ENCODE data around the gene PSME2. TPM values are rescaled to one million over a fixed set of nuclear protein-coding genes. Genes with fewer than 3 reads are reported as not detected.

The PSME2 gene
- total and polyA plus RNA-seq, 2 experiments from 2014 or later, result 75.5 to 189 TPM

GRCh38 chr14:24156840-24157239 is 10.4 kb upstream of the PSME2 start:
- H3K9me2 ChIP-seq (replicated peaks; ENCODE audit: insufficient read depth), result no peaks in the 10 kb centered on the region
- no peak overlapping the region for H3K4me3 ChIP-seq
- no peak overlapping the region for H3K4me2 ChIP-seq
- H3K9me3 ChIP-seq (ENCODE audit: low read depth), result no peaks in the 10 kb centered on the region
- 96% methylated on average over 1 of the region's 1 CpG for WGBS (ENCODE audit: low lambda C conversion rate, missing lambda C conversion rate)
- no peaks in the 10 kb centered on the region for H3K36me3 ChIP-seq (replicated peaks; ENCODE audit: insufficient read depth, low read depth)
- no peaks in the 10 kb centered on the region for H4K20me1 ChIP-seq (ENCODE audit: insufficient read depth, poor library complexity, severe bottlenecking)
- H3K4me1 ChIP-seq (ENCODE audit: insufficient read depth), result peaks cover 11% of the 10 kb centered on the region
- H3K79me2 ChIP-seq, result peaks cover 7% of the 10 kb centered on the region
- no peak overlapping the region for H2AFZ ChIP-seq
- TF ChIP-seq EZH2phosphoT487 (IDR thresholded peaks at IDR 0.05; ENCODE audit: low read depth, severe bottlenecking, unreplicated experiment), result no peak
- H3K27ac ChIP-seq, result no peak overlapping the region
- no peak for DNase-seq (ENCODE audit: low spot score)
- H3K27me3 ChIP-seq, result no peaks in the 10 kb centered on the region

- no peak for TF ChIP-seq EZH2phosphoT487 (IDR thresholded peaks at IDR 0.05; ENCODE audit: low read depth, severe bottlenecking, unreplicated experiment)
- no peak for TF ChIP-seq EZH2 (IDR thresholded peaks at IDR 0.05; ENCODE audit: borderline replicate concordance)
- TF ChIP-seq CTCF (IDR thresholded peaks at IDR 0.05; ENCODE audit: poor library complexity), result no peak
- DNase-seq (ENCODE audit: low spot score), result no peak
- H3K4me2 ChIP-seq, result no peak overlapping the region
- H4K20me1 ChIP-seq (ENCODE audit: insufficient read depth, poor library complexity, severe bottlenecking), result no peaks in the 10 kb centered on the region
- H3K27ac ChIP-seq, result no peak overlapping the region
- 97% methylated on average over 10 of the region's 10 CpGs for WGBS (ENCODE audit: low lambda C conversion rate, missing lambda C conversion rate)
- H3K36me3 ChIP-seq (replicated peaks; ENCODE audit: insufficient read depth, low read depth), result no peaks in the 10 kb centered on the region
- H3K4me3 ChIP-seq, result no peak overlapping the region
- no peaks in the 10 kb centered on the region for H3K27me3 ChIP-seq
- H3K9me3 ChIP-seq (ENCODE audit: low read depth), result no peaks in the 10 kb centered on the region
- H2AFZ ChIP-seq, result no peak overlapping the region
- no peaks in the 10 kb centered on the region for H3K9me2 ChIP-seq (replicated peaks; ENCODE audit: insufficient read depth)
- peaks cover under 1% of the 10 kb centered on the region for H3K79me2 ChIP-seq
- no peaks in the 10 kb centered on the region for H3K4me1 ChIP-seq (ENCODE audit: insufficient read depth)
Observed at GRCh38 chr14:24155100-24155499, 8.7 kb upstream of the PSME2 start.

DNA sequence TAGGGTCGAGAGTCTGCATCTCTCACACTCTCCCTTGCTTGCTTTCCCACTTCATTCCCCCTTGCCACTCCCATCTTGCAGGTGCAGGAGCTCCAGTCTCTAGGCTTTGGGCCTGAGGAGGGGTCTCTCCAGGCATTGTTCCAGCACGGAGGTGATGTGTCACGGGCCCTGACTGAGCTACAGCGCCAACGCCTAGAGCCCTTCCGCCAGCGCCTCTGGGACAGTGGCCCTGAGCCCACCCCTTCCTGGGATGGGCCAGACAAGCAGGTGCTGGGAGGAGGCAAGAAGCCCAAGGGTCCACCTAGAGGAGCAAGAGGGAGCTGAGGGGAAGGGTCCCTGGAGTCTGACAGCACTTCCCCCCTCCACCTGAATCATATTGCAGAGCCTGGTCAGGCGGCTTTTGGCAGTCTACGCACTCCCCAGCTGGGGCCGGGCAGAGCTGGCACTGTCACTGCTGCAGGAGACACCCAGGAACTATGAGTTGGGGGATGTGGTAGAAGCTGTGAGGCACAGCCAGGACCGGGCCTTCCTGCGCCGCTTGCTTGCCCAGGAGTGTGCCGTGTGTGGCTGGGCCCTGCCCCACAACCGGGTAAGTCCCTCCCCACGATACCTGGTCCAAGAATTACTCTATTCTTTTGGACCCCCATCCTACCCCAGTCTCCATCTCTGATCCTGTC is 5.1 kb upstream of the PSME2 start:
- H3K36me3 ChIP-seq (replicated peaks; ENCODE audit: insufficient read depth, low read depth), result no peaks in the 10 kb centered on the region
- WGBS (ENCODE audit: low lambda C conversion rate, missing lambda C conversion rate), result 98% methylated on average over 15 of the region's 16 CpGs

GRCh38 chr14:24150993-24151392 is 4.6 kb upstream of the PSME2 start:
- WGBS (ENCODE audit: low lambda C conversion rate, missing lambda C conversion rate), result 97% methylated on average over 8 of the region's 9 CpGs
- Histone ChIP-seq H3K9me2 (replicated peaks; ENCODE audit: insufficient read depth) (no peaks in the 10 kb centered on the region), H3K4me2 (no peak overlapping the region), H3K4me3 (no peak overlapping the region), H4K20me1 (ENCODE audit: insufficient read depth, poor library complexity, severe bottlenecking) (peaks cover 6% of the 10 kb centered on the region), H2AFZ (no peak overlapping the region), H3K27me3 (no peaks in the 10 kb centered on the region), H3K9me3 (ENCODE audit: low read depth) (no peaks in the 10 kb centered on the region), H3K36me3 (replicated peaks; ENCODE audit: insufficient read depth, low read depth) (no peaks in the 10 kb centered on the region), H3K4me1 (ENCODE audit: insufficient read depth) (peaks cover 8% of the 10 kb centered on the region), H3K27ac (no peak overlapping the region), H3K79me2 (peaks cover 29% of the 10 kb centered on the region)
- DNase-seq (ENCODE audit: low spot score), result no peak
- TF ChIP-seq CTCF (IDR thresholded peaks at IDR 0.05; ENCODE audit: poor library complexity) (no peak), EZH2phosphoT487 (IDR thresholded peaks at IDR 0.05; ENCODE audit: low read depth, severe bottlenecking, unreplicated experiment) (no peak), EZH2 (IDR thresholded peaks at IDR 0.05; ENCODE audit: borderline replicate concordance) (no peak)

More for the DNA sequence above, 5.1 kb upstream of the PSME2 start:
- no peak for TF ChIP-seq EZH2phosphoT487 (IDR thresholded peaks at IDR 0.05; ENCODE audit: low read depth, severe bottlenecking, unreplicated experiment)
- Histone ChIP-seq H3K4me3 (no peak overlapping the region), H3K4me1 (ENCODE audit: insufficient read depth) (peaks cover 6% of the 10 kb centered on the region), H3K9me2 (replicated peaks; ENCODE audit: insufficient read depth) (no peaks in the 10 kb centered on the region), H4K20me1 (ENCODE audit: insufficient read depth, poor library complexity, severe bottlenecking) (peaks cover 6% of the 10 kb centered on the region), H3K79me2 (peaks cover 29% of the 10 kb centered on the region), H3K9me3 (ENCODE audit: low read depth) (no peaks in the 10 kb centered on the region), H3K27ac (no peak overlapping the region), H2AFZ (no peak overlapping the region), H3K4me2 (no peak overlapping the region), H3K27me3 (no peaks in the 10 kb centered on the region)
- no peak for DNase-seq (ENCODE audit: low spot score)

Measured in hepatocyte (in vitro differentiated cells).